ENCODE results near the gene PDE6B. TPM values are rescaled to one million over a fixed set of nuclear protein-coding genes. Genes with fewer than 3 reads are reported as not detected.
"Not testable (repeated sequence)": the region's sequence is repeated elsewhere in the genome, so short reads cannot be mapped to it uniquely, and the experiment has no call there.

PDE6B gene
- polyA plus RNA-seq, 6 donors from 2014 or later: 24.3 to 39.4 (median 30.0) TPM

GRCh38 chr4:687971-688853 lies 62.8 kb downstream of the PDE6B start:
- Mint-ChIP-seq H3K27me3 (peaks cover 0 to 28% (median 16%) of the 10 kb centered on the region in 3 donors), H3K4me3 (peak overlapping the region in 6 of 8 donors; percentile 9 to 64 (median 42)), H3K27ac (no peak overlapping the region), H3K9me3 (no peaks in the 10 kb centered on the region), H3K4me1 (peaks cover 7 to 12% (median 8%) of the 10 kb centered on the region in 3 donors), H3K36me3 (no peaks in the 10 kb centered on the region)
- peak; percentile 19 to 27 for ATAC-seq (ENCODE audit: low read depth in 2 of 2)
- DNase-seq: no peak

- DNase-seq: no peak
- H3K36me3 Mint-ChIP-seq: no peaks in the 10 kb centered on the region
- peaks cover 0 to 33% (median 16%) of the 10 kb centered on the region in 3 donors for H3K27me3 Mint-ChIP-seq
- peaks cover 4 to 12% (median 8%) of the 10 kb centered on the region in 3 donors for H3K4me1 Mint-ChIP-seq
- peak within 1 kb of the TSS in 1 of 6 donors; percentile 62 for H3K27ac Mint-ChIP-seq
- no peaks in the 10 kb centered on the region for H3K9me3 Mint-ChIP-seq
- ATAC-seq (ENCODE audit: low read depth in 2 of 2): peak; percentile 60 to 66
- H3K4me3 Mint-ChIP-seq: peak within 1 kb of the TSS in 7 of 8 donors; percentile 19 to 65 (median 42)
Measured at GRCh38 chr4:688854-689681, 63.7 kb downstream of the PDE6B start, which contains the start of gene SLC49A3. Gene SLC49A3, minus strand, starts transcription at chr4:689151. Its CDS starts 24 bp downstream, at chr4:689127.

GRCh38 chr4:689723-690122 lies 64.3 kb downstream of the PDE6B start:
- ATAC-seq (ENCODE audit: low read depth in 2 of 2) (no peak), DNase-seq (no peak)
- no peaks in the 10 kb centered on the region for H3K36me3 Mint-ChIP-seq
- H3K9me3 Mint-ChIP-seq: no peaks in the 10 kb centered on the region
- H3K4me1 Mint-ChIP-seq: peaks cover 4 to 12% (median 8%) of the 10 kb centered on the region in 3 donors
- peak overlapping the region in 1 of 6 donors; percentile 62 for H3K27ac Mint-ChIP-seq
- H3K4me3 Mint-ChIP-seq: peak overlapping the region in 5 of 8 donors; percentile 19 to 65 (median 42)
- peaks cover 0 to 38% (median 16%) of the 10 kb centered on the region in 3 donors for H3K27me3 Mint-ChIP-seq

GRCh38 chr4:692771-693554 lies 67.6 kb downstream of the PDE6B start:
- Mint-ChIP-seq H3K4me3 (no peak overlapping the region), H3K27me3 (peaks cover 0 to 34% (median 8%) of the 10 kb centered on the region in 3 donors), H3K27ac (no peak overlapping the region), H3K4me1 (peaks cover 0 to 8% (median 4%) of the 10 kb centered on the region in 3 donors), H3K9me3 (no peaks in the 10 kb centered on the region), H3K36me3 (no peaks in the 10 kb centered on the region)
- DNase-seq: no peak
- no peak for ATAC-seq (ENCODE audit: low read depth in 2 of 2)

GRCh38 chr4:694341-694940 lies 69.1 kb downstream of the PDE6B start:
- not testable (repeated sequence) for ATAC-seq (ENCODE audit: low read depth in 2 of 2); H3K36me3 Mint-ChIP-seq; H3K9me3 Mint-ChIP-seq; DNase-seq
- H3K4me3 Mint-ChIP-seq: peak overlapping the region in 1 of 8 donors; percentile 83
- peak overlapping the region in 2 of 6 donors; percentile 67 to 83 for H3K27ac Mint-ChIP-seq
- peaks cover 3 to 31% (median 8%) of the 10 kb centered on the region in 3 donors for H3K27me3 Mint-ChIP-seq
- peaks cover 7 to 17% (median 9%) of the 10 kb centered on the region in 3 donors for H3K4me1 Mint-ChIP-seq

GRCh38 chr4:699816-700580 lies 74.6 kb downstream of the PDE6B start:
- ATAC-seq (ENCODE audit: low read depth in 2 of 2) (no peak), DNase-seq (no peak)
- Mint-ChIP-seq H3K27me3 (peaks cover 0 to 8% (median 4%) of the 10 kb centered on the region in 3 donors), H3K9me3 (no peaks in the 10 kb centered on the region), H3K36me3 (no peaks in the 10 kb centered on the region), H3K27ac (peak overlapping the region in 1 of 6 donors; percentile 89), H3K4me1 (peaks cover 15 to 21% (median 18%) of the 10 kb centered on the region in 3 donors), H3K4me3 (peak overlapping the region in 5 of 8 donors; percentile 32 to 78 (median 70))

- ATAC-seq (ENCODE audit: low read depth in 2 of 2): no peak
- Mint-ChIP-seq H3K9me3 (no peaks in the 10 kb centered on the region), H3K27ac (peak overlapping the region in 2 of 6 donors; percentile 56 to 57), H3K4me3 (peak overlapping the region in 5 of 8 donors; percentile 31 to 52 (median 50)), H3K36me3 (no peaks in the 10 kb centered on the region), H3K4me1 (peaks cover 21 to 24% (median 21%) of the 10 kb centered on the region in 3 donors), H3K27me3 (peaks cover 0 to 4% (median 1%) of the 10 kb centered on the region in 3 donors)
- DNase-seq: no peak
Measured at GRCh38 chr4:700587-701264, 75.4 kb downstream of the PDE6B start.

GRCh38 chr4:702618-703048 lies 77.3 kb downstream of the PDE6B start:
- no peaks in the 10 kb centered on the region for H3K9me3 Mint-ChIP-seq
- H3K27me3 Mint-ChIP-seq: peaks cover 0 to 4% (median 0%) of the 10 kb centered on the region in 3 donors
- peaks cover 21 to 30% (median 21%) of the 10 kb centered on the region in 3 donors for H3K4me1 Mint-ChIP-seq
- peak overlapping the region in 1 of 6 donors; percentile 68 for H3K27ac Mint-ChIP-seq
- DNase-seq (no peak), ATAC-seq (ENCODE audit: low read depth in 2 of 2) (no peak)
- no peak overlapping the region for H3K4me3 Mint-ChIP-seq
- no peaks in the 10 kb centered on the region for H3K36me3 Mint-ChIP-seq

- Mint-ChIP-seq H3K27ac (no peak overlapping the region), H3K9me3 (no peaks in the 10 kb centered on the region), H3K27me3 (peaks cover 0 to 4% (median 0%) of the 10 kb centered on the region in 3 donors), H3K4me1 (peaks cover 22 to 32% (median 24%) of the 10 kb centered on the region in 3 donors), H3K36me3 (no peaks in the 10 kb centered on the region), H3K4me3 (peak overlapping the region in 3 of 8 donors; percentile 15 to 61 (median 44))
- ATAC-seq (ENCODE audit: low read depth in 2 of 2): no peak
- no peak for DNase-seq
Measured at GRCh38 chr4:703336-704197, 78.2 kb downstream of the PDE6B start.

GRCh38 chr4:704198-704891 lies 79.0 kb downstream of the PDE6B start:
- no peaks in the 10 kb centered on the region for H3K9me3 Mint-ChIP-seq
- H3K4me1 Mint-ChIP-seq: peaks cover 24 to 32% (median 24%) of the 10 kb centered on the region in 3 donors
- peaks cover 0 to 2% (median 0%) of the 10 kb centered on the region in 3 donors for H3K27me3 Mint-ChIP-seq
- no peak for DNase-seq
- H3K36me3 Mint-ChIP-seq: no peaks in the 10 kb centered on the region
- no peak for ATAC-seq (ENCODE audit: low read depth in 2 of 2)
- H3K4me3 Mint-ChIP-seq: peak overlapping the region in 4 of 8 donors; percentile 30 to 86 (median 68)
- H3K27ac Mint-ChIP-seq: peak overlapping the region in 1 of 6 donors; percentile 51

Measured in naive B cell (primary cell).